Activated CD4-positive, alpha-beta memory T cell treated with anti-CD3 and anti-CD28 coated beads for 36 hours (primary cell): ENCODE measurements around the gene HLA-DPA1. TPM values are rescaled to one million over a fixed set of nuclear protein-coding genes. Genes with fewer than 3 reads are reported as not detected.

Source experiments
- CTCF ChIA-PET: fragments of 350-600 bp; sonication (Branson Sonifier 250); formaldehyde crosslinking; loops from one replicate; lab custom pipeline; 2021; ENCODE audit warnings: antibody characterized with exemption, inconsistent platforms; lab: Charles Lee
- POLR2A ChIA-PET: fragments of 350-600 bp; sonication (Branson Sonifier 250); formaldehyde crosslinking; loops from one replicate; lab custom pipeline; 2021; ENCODE audit warnings: antibody characterized with exemption; lab: Charles Lee
- DNase-seq: peaks from one replicate; pipeline ENCODE4 v3.0.0-alpha.2; 2020
- H3K27ac Mint-ChIP-seq: one replicate; pipeline ENCODE4 v1.8.0; 2021; ENCODE audit warnings: mixed read lengths
- H3K27me3 Mint-ChIP-seq: one replicate; pipeline ENCODE4 v1.8.0; 2021; ENCODE audit warnings: mixed read lengths
- H3K36me3 Mint-ChIP-seq: one replicate; pipeline ENCODE4 v1.8.0; 2021; ENCODE audit warnings: mixed read lengths
- H3K4me1 Mint-ChIP-seq: one replicate; pipeline ENCODE4 v1.8.0; 2021; ENCODE audit warnings: low read depth, mixed read lengths
- H3K4me3 Mint-ChIP-seq: one replicate; pipeline ENCODE4 v1.8.0; 2021; ENCODE audit warnings: mild to moderate bottlenecking, mixed read lengths
- H3K9me3 Mint-ChIP-seq: one replicate; pipeline ENCODE4 v1.8.0; 2021; ENCODE audit warnings: mixed read lengths
- intact Hi-C: fragments of 100-400 bp; cut with micrococcal nuclease; formaldehyde crosslinking; loops from one replicate; pipeline ENCODE4 v1.15.1; 2023
- total RNA-seq, 2 experiments: library from RNA; stranded (reverse); gene quantifications; one replicate each; pipeline ENCODE4 v1.2.3, GENCODE V29; 2021

The HLA-DPA1 gene
- total RNA-seq, 2 experiments from 2014 or later, result 19.3 to 20.9 TPM

GRCh38 chr6:33057222-33058150 is 16.0 kb downstream of the HLA-DPA1 start:
- peaks cover 5% of the 10 kb centered on the region for H3K27me3 Mint-ChIP-seq
- no peaks in the 10 kb centered on the region for H3K36me3 Mint-ChIP-seq
- intact Hi-C loops, result no loop called here
- no peak overlapping the region for H3K27ac Mint-ChIP-seq
- no peak overlapping the region for H3K4me3 Mint-ChIP-seq
- ChIA-PET CTCF (interaction anchor here (0.9 kb wide), 1 partner anchor 43 kb away, joined by 3 read pairs; no protein-coding TSS in a partner anchor), POLR2A (no interaction called here)
- DNase-seq, result no peak
- no peaks in the 10 kb centered on the region for H3K4me1 Mint-ChIP-seq
- no peaks in the 10 kb centered on the region for H3K9me3 Mint-ChIP-seq

- no peak overlapping the region for H3K27ac Mint-ChIP-seq
- POLR2A ChIA-PET, result no interaction called here
- no peak for DNase-seq
- CTCF ChIA-PET, result no interaction called here
- intact Hi-C loops, result no loop called here
- peaks cover 14% of the 10 kb centered on the region for H3K27me3 Mint-ChIP-seq
- H3K4me1 Mint-ChIP-seq, result no peaks in the 10 kb centered on the region
- H3K36me3 Mint-ChIP-seq, result no peaks in the 10 kb centered on the region
- no peaks in the 10 kb centered on the region for H3K9me3 Mint-ChIP-seq
- no peak overlapping the region for H3K4me3 Mint-ChIP-seq
Measured at GRCh38 chr6:33053230-33053629, 20.2 kb downstream of the HLA-DPA1 start.

DNA sequence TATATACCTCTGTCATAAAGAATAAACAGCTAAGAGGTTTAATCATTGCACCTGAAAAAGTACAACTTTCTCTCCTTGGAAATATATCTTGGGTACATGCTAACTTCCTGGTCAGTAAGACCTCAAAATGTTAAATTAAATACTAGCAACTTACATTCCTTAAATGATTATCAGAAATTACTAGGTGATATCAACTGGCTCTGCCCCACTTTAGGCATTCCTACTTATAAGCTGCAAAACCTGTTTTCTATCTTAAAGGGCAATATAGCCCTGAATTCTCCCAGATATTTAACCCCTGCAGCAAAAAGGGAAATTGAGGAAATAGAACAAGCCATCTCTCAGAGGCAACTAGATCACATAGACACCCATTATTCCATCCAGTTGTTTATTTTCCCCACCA is 20.8 kb downstream of the HLA-DPA1 start:
- DNase-seq, result no peak
- no peaks in the 10 kb centered on the region for H3K4me1 Mint-ChIP-seq
- POLR2A ChIA-PET, result no interaction called here
- no peak overlapping the region for H3K27ac Mint-ChIP-seq
- intact Hi-C loops, result no loop called here
- H3K27me3 Mint-ChIP-seq, result peaks cover 19% of the 10 kb centered on the region
- CTCF ChIA-PET, result no interaction called here
- H3K36me3 Mint-ChIP-seq, result no peaks in the 10 kb centered on the region
- no peak overlapping the region for H3K4me3 Mint-ChIP-seq
- no peaks in the 10 kb centered on the region for H3K9me3 Mint-ChIP-seq

- CTCF ChIA-PET, result interaction anchor here (1.1 kb wide), 1 partner anchor 35 kb away, joined by 4 read pairs; no protein-coding TSS in a partner anchor
- intact Hi-C loops, result no loop called here
- peaks cover 32% of the 10 kb centered on the region for H3K27me3 Mint-ChIP-seq
Measured at GRCh38 chr6:33050014-33050810, 23.2 kb downstream of the HLA-DPA1 start.

GRCh38 chr6:33049323-33050013 is 24.0 kb downstream of the HLA-DPA1 start:
- ChIA-PET CTCF (interaction anchor here (0.8 to 1.1 kb wide), 2 partner anchors 34 kb away, joined by 3 to 4 read pairs; no protein-coding TSS in a partner anchor), POLR2A (no interaction called here)
- no peak for DNase-seq
- Mint-ChIP-seq H3K4me3 (no peak overlapping the region), H3K4me1 (no peaks in the 10 kb centered on the region), H3K27ac (no peak overlapping the region), H3K36me3 (no peaks in the 10 kb centered on the region), H3K9me3 (no peaks in the 10 kb centered on the region), H3K27me3 (peaks cover 35% of the 10 kb centered on the region)
- intact Hi-C loops, result no loop called here

More at GRCh38 chr6:33050014-33050810, 23.2 kb downstream of the HLA-DPA1 start:
- Mint-ChIP-seq H3K27ac (no peak overlapping the region), H3K36me3 (no peaks in the 10 kb centered on the region), H3K4me1 (no peaks in the 10 kb centered on the region), H3K9me3 (no peaks in the 10 kb centered on the region), H3K4me3 (no peak overlapping the region)
- no peak for DNase-seq
- POLR2A ChIA-PET, result no interaction called here

DNA sequence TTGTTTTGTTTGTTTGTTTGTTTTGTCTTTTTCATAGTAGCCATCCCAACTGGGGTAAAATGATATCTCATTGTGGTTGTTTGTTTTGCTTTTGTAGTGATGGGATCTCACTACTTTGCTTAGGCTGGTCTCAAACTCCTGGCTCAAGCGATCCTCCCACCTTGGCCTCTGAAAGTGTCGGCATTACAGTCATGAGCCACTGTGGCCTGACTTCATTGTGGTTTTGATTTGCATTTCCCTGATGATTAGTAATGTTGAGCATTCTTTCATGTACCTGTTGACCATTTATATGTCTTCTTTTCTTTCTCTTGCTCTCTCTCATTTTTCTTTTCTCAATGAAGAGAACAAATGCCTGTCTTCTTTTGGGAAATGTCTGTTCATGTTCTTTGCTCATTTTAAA is 33.3 kb downstream of the HLA-DPA1 start:
- ChIA-PET POLR2A (no interaction called here), CTCF (interaction anchor here (1.4 kb wide), 1 partner anchor 26 kb away, joined by 4 read pairs; no protein-coding TSS in a partner anchor)
- H3K4me1 Mint-ChIP-seq, result no peaks in the 10 kb centered on the region
- H3K9me3 Mint-ChIP-seq, result peaks cover 8% of the 10 kb centered on the region
- peaks cover 20% of the 10 kb centered on the region for H3K27me3 Mint-ChIP-seq
- H3K27ac Mint-ChIP-seq, result no peak overlapping the region
- intact Hi-C loops, result no loop called here
- peaks cover 2% of the 10 kb centered on the region for H3K36me3 Mint-ChIP-seq
- no peak overlapping the region for H3K4me3 Mint-ChIP-seq
- no peak for DNase-seq

- intact Hi-C loops, result no loop called here
- H3K36me3 Mint-ChIP-seq, result peaks cover 3% of the 10 kb centered on the region
- DNase-seq, result no peak
- H3K4me3 Mint-ChIP-seq, result no peak overlapping the region
- peaks cover 14% of the 10 kb centered on the region for H3K9me3 Mint-ChIP-seq
- CTCF ChIA-PET, result interaction anchor here (1.9 kb wide), 1 partner anchor 113 kb away, joined by 5 read pairs; no protein-coding TSS in a partner anchor
- H3K27me3 Mint-ChIP-seq, result peaks cover 11% of the 10 kb centered on the region
- no peak overlapping the region for H3K27ac Mint-ChIP-seq
- POLR2A ChIA-PET, result no interaction called here
- H3K4me1 Mint-ChIP-seq, result no peaks in the 10 kb centered on the region
Measured at GRCh38 chr6:33036535-33036934, 36.9 kb downstream of the HLA-DPA1 start.

DNA sequence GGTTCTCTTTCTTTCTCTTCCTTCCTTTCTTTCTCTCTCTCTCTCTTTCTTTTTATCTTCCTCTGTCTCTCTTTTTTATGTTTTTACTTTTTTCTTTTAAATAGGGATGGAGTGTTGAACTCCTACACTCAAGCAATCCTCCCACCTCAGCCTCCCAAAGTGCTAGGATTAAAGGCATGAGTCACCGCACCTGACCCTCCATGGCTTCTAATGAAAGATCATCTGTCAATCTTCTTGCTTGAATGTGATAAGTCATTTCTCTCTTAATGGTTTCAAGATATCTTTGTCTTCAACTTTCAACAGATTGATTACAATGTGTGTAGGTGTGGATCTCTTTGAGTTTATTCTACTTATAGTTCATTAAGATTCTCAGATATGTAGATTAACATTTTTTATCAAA is 38.9 kb downstream of the HLA-DPA1 start:
- ChIA-PET POLR2A (no interaction called here), CTCF (interaction anchor here (0.6 to 1.0 kb wide), 2 partner anchors 20 to 144 kb away, joined by 3 to 4 read pairs; no protein-coding TSS in a partner anchor)
- peaks cover 15% of the 10 kb centered on the region for H3K27me3 Mint-ChIP-seq
- peaks cover 3% of the 10 kb centered on the region for H3K36me3 Mint-ChIP-seq
- no peak for DNase-seq
- no peak overlapping the region for H3K4me3 Mint-ChIP-seq
- no peak overlapping the region for H3K27ac Mint-ChIP-seq
- intact Hi-C loops, result no loop called here
- peaks cover 14% of the 10 kb centered on the region for H3K9me3 Mint-ChIP-seq
- peaks cover 3% of the 10 kb centered on the region for H3K4me1 Mint-ChIP-seq

DNA sequence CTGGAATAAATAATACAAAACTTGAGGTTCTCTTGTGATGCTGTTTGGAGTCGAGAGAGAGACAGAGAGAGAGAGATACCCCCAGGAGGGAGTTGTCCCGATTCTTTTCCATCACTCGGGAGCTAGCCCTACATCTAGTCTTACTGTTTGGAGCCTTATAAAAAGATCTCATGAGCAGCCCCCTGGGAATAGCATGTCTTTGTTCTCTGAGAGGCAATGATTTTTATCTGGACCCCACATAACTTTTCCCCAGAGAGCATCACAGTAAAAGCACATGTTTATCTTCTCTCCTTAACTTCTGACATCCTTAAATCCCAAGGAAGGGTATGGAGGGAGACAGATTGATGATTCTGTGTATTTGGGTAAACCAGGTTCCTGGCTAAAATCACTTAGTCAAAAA is 43.2 kb downstream of the HLA-DPA1 start:
- Mint-ChIP-seq H3K4me3 (no peak overlapping the region), H3K36me3 (peaks cover 1% of the 10 kb centered on the region), H3K27me3 (peaks cover 9% of the 10 kb centered on the region), H3K4me1 (peaks cover 15% of the 10 kb centered on the region), H3K27ac (no peak overlapping the region), H3K9me3 (peaks cover 6% of the 10 kb centered on the region)
- CTCF ChIA-PET, result no interaction called here
- no peak for DNase-seq
- intact Hi-C loops, result no loop called here
- POLR2A ChIA-PET, result no interaction called here

- Mint-ChIP-seq H3K4me1 (peaks cover 15% of the 10 kb centered on the region), H3K36me3 (no peaks in the 10 kb centered on the region), H3K9me3 (peaks cover 1% of the 10 kb centered on the region), H3K27ac (no peak overlapping the region), H3K4me3 (no peak overlapping the region), H3K27me3 (peaks cover 9% of the 10 kb centered on the region)
- DNase-seq, result peak; percentile 35
- POLR2A ChIA-PET, result interaction anchor here (0.8 kb wide), 1 partner anchor 191 kb away, joined by 3 read pairs; the partner anchor contains the start of gene TAP2
- CTCF ChIA-PET, result interaction anchor here (1.0 to 1.2 kb wide), 3 partner anchors 10 to 96 kb away, joined by 3 to 4 read pairs (median 3); no protein-coding TSS in a partner anchor
- intact Hi-C loops, result no loop called here
Measured at GRCh38 chr6:33029328-33030184, 43.9 kb downstream of the HLA-DPA1 start.
